Natural killer cell treated with Interleukin-12 subunit alpha and Interleukin-12 subunit beta and Interleukin-15 and Interleukin-18, amount 100 ng/mL, for 72 hours (primary cell): ENCODE measurements around the gene LMCD1. TPM values are rescaled to one million over a fixed set of nuclear protein-coding genes. Genes with fewer than 3 reads are reported as not detected.

Experiments
- ATAC-seq, 2 donors: fragments of 150-1000 bp; cut with Tn5 transposase in 1 of 2; sonication (Bioruptor Pico), chemical (Tn5 transposase) in 1 of 2; 2 replicates each; pipeline ENCODE4 v1.10.0; 2021
- DNase-seq: peaks from one replicate; pipeline ENCODE4 v3.0.0; 2022; ENCODE audit warnings: low spot score
- H3K27ac Mint-ChIP-seq, 2 donors: 1 replicate in 1 of 2; 2 replicates in 1 of 2; pipeline ENCODE4 v1.8.0; 2022; ENCODE audit warnings: mixed read lengths in 2 of 2, mild to moderate bottlenecking in 1 of 2, moderate library complexity in 1 of 2
- H3K27me3 Mint-ChIP-seq, 2 donors: 1 replicate in 1 of 2; 2 replicates in 1 of 2; pipeline ENCODE4 v1.8.0; 2022; ENCODE audit warnings: mixed read lengths in 2 of 2
- H3K36me3 Mint-ChIP-seq: one replicate; pipeline ENCODE4 v1.8.0; 2022; ENCODE audit warnings: mixed read lengths
- H3K4me1 Mint-ChIP-seq, 2 donors: 1 replicate in 1 of 2; 2 replicates in 1 of 2; pipeline ENCODE4 v1.8.0; 2022; ENCODE audit warnings: low read depth in 2 of 2, mixed read lengths in 2 of 2, mild to moderate bottlenecking in 1 of 2
- H3K4me3 Mint-ChIP-seq: one replicate; pipeline ENCODE4 v1.8.0; 2022; ENCODE audit warnings: mixed read lengths
- H3K9me3 Mint-ChIP-seq: 2 replicates; pipeline ENCODE4 v1.8.0; 2022; ENCODE audit warnings: mixed read lengths
- total RNA-seq, 2 donors: library from RNA; stranded (reverse); gene quantifications; one replicate each; pipeline ENCODE4 v1.2.3, GENCODE V29; 2022

LMCD1 gene
- total RNA-seq, 2 donors from 2014 or later = 1.0 TPM; not detected in 1

- no peaks in the 10 kb centered on the region for H3K9me3 Mint-ChIP-seq
- H3K27ac Mint-ChIP-seq = no peak overlapping the region
- H3K4me1 Mint-ChIP-seq = no peaks in the 10 kb centered on the region
- ATAC-seq = no peak
- no peak for DNase-seq
- H3K4me3 Mint-ChIP-seq = no peak overlapping the region
- H3K36me3 Mint-ChIP-seq = no peaks in the 10 kb centered on the region
- H3K27me3 Mint-ChIP-seq = peaks cover 0 to 6% of the 10 kb centered on the region in 2 donors
Observed at GRCh38 chr3:8541486-8541885, 39.9 kb downstream of the LMCD1 start.

DNA sequence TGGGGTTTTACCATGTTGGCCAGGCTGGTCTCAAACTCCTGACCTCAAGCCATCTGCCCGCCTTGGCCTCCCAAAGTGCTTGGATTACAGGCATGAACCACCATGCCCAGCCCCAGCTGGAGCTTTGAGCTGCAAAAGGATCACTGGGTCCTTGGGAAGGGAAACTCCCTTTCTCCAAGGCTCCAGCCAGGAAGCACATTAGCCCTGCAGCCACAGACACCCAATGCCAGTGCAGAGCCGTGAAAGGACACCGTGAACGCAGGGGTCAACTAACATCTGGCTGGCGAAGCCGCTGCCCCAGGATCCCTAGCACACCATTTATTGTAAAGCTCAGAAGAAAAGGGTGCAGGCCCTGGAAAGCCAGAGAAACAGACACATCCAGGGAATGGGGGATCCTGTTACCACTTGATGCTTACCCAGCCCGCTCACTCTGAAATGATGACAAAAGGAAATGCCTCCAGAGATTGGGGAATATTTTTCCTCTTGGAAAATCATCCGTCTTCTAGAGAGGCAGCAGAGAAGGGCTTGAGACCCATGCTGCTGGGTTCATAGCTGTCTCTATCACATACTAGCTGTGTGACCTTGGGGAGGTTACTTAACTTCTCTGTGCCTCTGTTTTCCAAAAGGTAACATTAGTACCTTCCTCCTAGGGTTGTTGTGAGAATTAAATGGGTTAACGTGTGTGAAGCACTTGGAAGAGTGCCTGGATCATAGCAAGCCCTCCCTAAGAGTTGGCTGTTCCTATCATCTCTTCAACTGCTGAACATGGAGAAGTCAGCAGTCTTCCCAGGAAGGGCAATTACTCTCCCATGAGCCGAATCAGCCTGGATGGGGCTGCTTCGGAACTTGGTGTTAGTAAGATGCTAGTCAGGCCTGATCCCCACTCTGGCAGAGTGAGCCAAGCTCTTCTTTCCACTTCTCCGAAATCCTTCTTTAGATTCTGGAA lies 40.8 kb downstream of the LMCD1 start:
- Mint-ChIP-seq H3K36me3 (no peaks in the 10 kb centered on the region), H3K9me3 (no peaks in the 10 kb centered on the region), H3K4me3 (no peak overlapping the region), H3K27ac (no peak overlapping the region), H3K27me3 (peaks cover 0 to 6% of the 10 kb centered on the region in 2 donors), H3K4me1 (no peaks in the 10 kb centered on the region)
- no peak for ATAC-seq
- DNase-seq = no peak

- Mint-ChIP-seq H3K27me3 (peaks cover 0 to 6% of the 10 kb centered on the region in 2 donors), H3K4me3 (no peak overlapping the region), H3K4me1 (no peaks in the 10 kb centered on the region), H3K9me3 (no peaks in the 10 kb centered on the region), H3K27ac (no peak overlapping the region), H3K36me3 (no peaks in the 10 kb centered on the region)
- no peak for ATAC-seq
- DNase-seq = no peak
Observed at GRCh38 chr3:8546609-8547008, 45.0 kb downstream of the LMCD1 start.

- ATAC-seq (no peak), DNase-seq (no peak)
- Mint-ChIP-seq H3K9me3 (no peaks in the 10 kb centered on the region), H3K27me3 (peaks cover 0 to 6% of the 10 kb centered on the region in 2 donors), H3K4me1 (no peaks in the 10 kb centered on the region), H3K4me3 (no peak overlapping the region), H3K27ac (no peak overlapping the region), H3K36me3 (no peaks in the 10 kb centered on the region)
Observed at GRCh38 chr3:8548502-8549275, 47.1 kb downstream of the LMCD1 start.

- Mint-ChIP-seq H3K27ac (no peak overlapping the region), H3K27me3 (peaks cover 0 to 3% of the 10 kb centered on the region in 2 donors), H3K4me3 (no peak overlapping the region), H3K4me1 (no peaks in the 10 kb centered on the region), H3K36me3 (no peaks in the 10 kb centered on the region), H3K9me3 (no peaks in the 10 kb centered on the region)
- no peak for DNase-seq
- no peak for ATAC-seq
Observed at GRCh38 chr3:8549354-8549753, 47.7 kb downstream of the LMCD1 start.

- Mint-ChIP-seq H3K9me3 (no peaks in the 10 kb centered on the region), H3K4me1 (no peaks in the 10 kb centered on the region), H3K36me3 (no peaks in the 10 kb centered on the region), H3K27ac (no peak overlapping the region), H3K27me3 (no peaks in the 10 kb centered on the region), H3K4me3 (no peak overlapping the region)
- no peak for ATAC-seq
- DNase-seq = no peak
Observed at GRCh38 chr3:8550611-8551010, 49.0 kb downstream of the LMCD1 start.

GRCh38 chr3:8552223-8552762 lies 50.7 kb downstream of the LMCD1 start:
- no peaks in the 10 kb centered on the region for H3K9me3 Mint-ChIP-seq
- no peak overlapping the region for H3K4me3 Mint-ChIP-seq
- H3K27me3 Mint-ChIP-seq = no peaks in the 10 kb centered on the region
- no peak overlapping the region for H3K27ac Mint-ChIP-seq
- no peaks in the 10 kb centered on the region for H3K36me3 Mint-ChIP-seq
- DNase-seq (no peak), ATAC-seq (no peak)
- H3K4me1 Mint-ChIP-seq = no peaks in the 10 kb centered on the region

- ATAC-seq (no peak), DNase-seq (no peak)
- Mint-ChIP-seq H3K27me3 (no peaks in the 10 kb centered on the region), H3K4me1 (no peaks in the 10 kb centered on the region), H3K4me3 (no peak overlapping the region), H3K36me3 (no peaks in the 10 kb centered on the region), H3K27ac (no peak overlapping the region), H3K9me3 (no peaks in the 10 kb centered on the region)
Observed at GRCh38 chr3:8553405-8553804, 51.8 kb downstream of the LMCD1 start.

DNA sequence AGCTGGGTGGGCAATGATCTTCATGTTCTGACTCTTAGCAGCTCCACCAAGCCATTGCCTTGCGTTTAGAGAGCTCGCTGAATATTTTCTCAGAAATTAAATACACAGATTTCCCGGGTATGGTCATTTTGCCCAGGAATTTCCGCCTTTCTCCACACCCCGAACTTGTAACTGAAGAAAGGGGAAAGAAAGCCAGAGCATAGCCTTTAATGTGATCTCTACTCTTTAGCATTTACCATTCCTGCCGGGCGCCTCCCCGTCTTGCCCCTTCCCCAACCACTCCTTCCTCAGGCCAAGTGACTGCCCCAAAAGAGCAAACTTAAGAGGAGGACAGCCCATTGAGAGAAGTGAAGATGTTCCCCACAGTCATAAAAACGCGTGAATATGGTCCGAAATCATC lies 53.1 kb downstream of the LMCD1 start:
- Mint-ChIP-seq H3K4me1 (no peaks in the 10 kb centered on the region), H3K27ac (no peak overlapping the region), H3K4me3 (no peak overlapping the region), H3K36me3 (no peaks in the 10 kb centered on the region), H3K9me3 (no peaks in the 10 kb centered on the region), H3K27me3 (peaks cover 0 to 3% of the 10 kb centered on the region in 2 donors)
- DNase-seq (no peak), ATAC-seq (no peak)

GRCh38 chr3:8555113-8555661 lies 53.6 kb downstream of the LMCD1 start:
- H3K4me1 Mint-ChIP-seq = no peaks in the 10 kb centered on the region
- peaks cover 0 to 3% of the 10 kb centered on the region in 2 donors for H3K27me3 Mint-ChIP-seq

DNA sequence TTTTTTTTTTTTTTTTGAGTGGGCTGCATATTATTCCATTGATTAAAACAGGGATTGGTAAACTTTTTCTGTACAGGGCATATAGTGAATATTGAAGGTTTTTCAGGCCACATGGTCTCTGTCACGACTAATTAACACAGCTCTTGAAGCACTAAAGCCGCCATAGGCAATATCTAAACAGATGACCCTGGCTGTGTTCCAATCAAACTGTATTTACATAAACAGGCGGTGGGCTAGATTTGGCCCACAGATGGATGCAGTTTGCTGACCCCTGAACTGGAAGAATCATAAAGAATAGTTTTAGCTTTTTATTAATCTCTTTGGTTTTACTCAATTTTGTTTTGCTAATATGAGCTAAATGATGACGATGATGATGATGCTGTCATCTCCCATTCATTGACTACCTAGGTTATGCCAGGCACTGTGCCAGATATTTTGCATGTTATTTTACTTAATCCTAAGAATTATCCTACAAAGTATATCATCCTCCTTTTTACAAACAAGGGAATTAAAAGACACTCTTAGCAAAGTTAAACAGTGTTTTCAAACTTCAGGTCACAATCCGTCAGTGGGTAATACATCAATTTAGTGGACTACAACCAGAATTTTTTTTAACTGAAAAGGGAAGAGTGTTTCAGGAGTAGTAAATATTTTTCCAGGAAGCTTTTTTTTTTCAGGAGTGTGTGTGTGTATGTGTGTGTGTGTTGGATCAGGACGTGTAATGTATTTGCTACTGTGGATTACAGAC lies 54.3 kb downstream of the LMCD1 start:
- no peaks in the 10 kb centered on the region for H3K36me3 Mint-ChIP-seq
- ATAC-seq = no peak

More at GRCh38 chr3:8555113-8555661, 53.6 kb downstream of the LMCD1 start:
- no peaks in the 10 kb centered on the region for H3K36me3 Mint-ChIP-seq
- H3K4me3 Mint-ChIP-seq = no peak overlapping the region
- no peak overlapping the region for H3K27ac Mint-ChIP-seq
- ATAC-seq (no peak), DNase-seq (no peak)
- no peaks in the 10 kb centered on the region for H3K9me3 Mint-ChIP-seq

GRCh38 chr3:8556473-8556869 lies 54.8 kb downstream of the LMCD1 start:
- H3K4me1 Mint-ChIP-seq = no peaks in the 10 kb centered on the region
- no peaks in the 10 kb centered on the region for H3K9me3 Mint-ChIP-seq
- ATAC-seq = no peak
- DNase-seq = no peak
- H3K4me3 Mint-ChIP-seq = no peak overlapping the region
- H3K27ac Mint-ChIP-seq = no peak overlapping the region
- no peaks in the 10 kb centered on the region for H3K36me3 Mint-ChIP-seq
- H3K27me3 Mint-ChIP-seq = peaks cover 0 to 3% of the 10 kb centered on the region in 2 donors

More for the DNA sequence above, 54.3 kb downstream of the LMCD1 start:
- H3K27ac Mint-ChIP-seq = no peak overlapping the region
- H3K9me3 Mint-ChIP-seq = no peaks in the 10 kb centered on the region
- H3K27me3 Mint-ChIP-seq = peaks cover 0 to 3% of the 10 kb centered on the region in 2 donors
- no peak for DNase-seq
- H3K4me1 Mint-ChIP-seq = no peaks in the 10 kb centered on the region
- H3K4me3 Mint-ChIP-seq = no peak overlapping the region

- Mint-ChIP-seq H3K9me3 (no peaks in the 10 kb centered on the region), H3K4me3 (no peak overlapping the region), H3K36me3 (no peaks in the 10 kb centered on the region), H3K27ac (no peak overlapping the region), H3K4me1 (no peaks in the 10 kb centered on the region), H3K27me3 (peaks cover 0 to 3% of the 10 kb centered on the region in 2 donors)
- ATAC-seq (no peak), DNase-seq (no peak)
Observed at GRCh38 chr3:8557298-8557697, 55.7 kb downstream of the LMCD1 start.
